ENCODE data around the gene CA11. TPM values are rescaled to one million over a fixed set of nuclear protein-coding genes. Genes with fewer than 3 reads are reported as not detected.

CA11 gene
- total RNA-seq = 1 to 10 TPM in 1 of 2 donors, under 1 TPM in 1; 0.67 to 1.4 TPM

DNA sequence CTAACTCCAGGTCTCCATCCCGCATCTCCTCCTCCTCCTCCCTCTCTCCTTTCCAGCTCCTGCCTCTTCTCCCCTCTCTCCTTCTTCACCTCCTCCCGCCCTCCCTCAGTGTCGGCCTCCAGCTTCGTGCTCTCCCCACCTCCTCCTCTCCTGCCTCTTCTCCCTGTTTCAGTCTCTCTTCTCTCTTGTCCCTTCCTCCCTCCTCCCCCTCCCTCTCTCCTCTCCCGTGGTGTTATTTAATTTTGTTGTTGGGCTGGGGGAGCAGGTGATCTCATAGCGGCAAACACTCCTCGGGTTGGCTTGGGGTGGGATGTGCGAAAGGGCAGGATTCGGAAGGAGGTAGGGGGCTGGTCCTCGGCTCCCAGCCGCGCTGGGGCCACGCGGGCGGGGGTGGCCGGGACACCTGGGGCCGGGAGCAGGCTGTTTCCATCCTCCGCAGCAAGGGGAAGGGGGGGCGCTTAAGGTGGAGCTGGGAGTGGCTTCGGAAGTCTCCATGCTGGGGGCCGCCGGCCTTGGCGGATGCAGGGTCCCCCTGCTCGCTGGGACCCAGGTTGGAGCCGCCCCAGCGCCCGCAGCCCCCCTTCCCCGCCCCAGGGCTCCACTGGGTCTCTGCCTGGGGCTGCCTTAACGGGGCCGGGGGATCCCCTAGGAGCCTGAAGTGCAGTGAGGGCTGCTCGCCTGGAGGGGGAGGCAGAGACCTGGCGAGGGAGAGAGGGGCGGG, at the start of gene CA11:
CA11 (minus strand) TSS at position 187 of the 721 bp plus-strand sequence. CDS start 555 bp downstream, outside the sequence.

DNA sequence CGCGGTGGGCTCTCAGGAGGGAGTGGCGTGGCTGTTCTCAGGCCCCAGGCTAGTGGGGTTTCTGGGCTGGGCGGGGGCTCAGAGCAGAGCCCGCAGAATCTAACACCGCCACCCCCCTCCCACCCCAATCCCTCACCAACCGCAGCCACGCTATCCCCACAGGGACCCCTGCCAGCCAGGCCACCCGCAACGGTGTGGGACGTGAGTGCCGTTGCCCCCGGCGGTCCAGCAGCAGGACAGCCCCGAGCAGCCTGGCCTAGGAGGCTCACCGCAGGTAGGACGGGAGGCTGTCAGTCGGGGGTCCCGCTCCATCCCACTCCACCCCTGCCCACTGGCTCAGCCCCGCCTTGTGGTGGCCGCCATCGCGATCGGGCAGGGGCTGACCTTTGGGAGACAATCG, 27.0 kb upstream of the CA11 start, which contains the start of gene NTN5:
NTN5 (minus strand) TSS at position 24 of the 400 bp plus-strand sequence. CDS start 2,031 bp downstream, outside the sequence.

DNA sequence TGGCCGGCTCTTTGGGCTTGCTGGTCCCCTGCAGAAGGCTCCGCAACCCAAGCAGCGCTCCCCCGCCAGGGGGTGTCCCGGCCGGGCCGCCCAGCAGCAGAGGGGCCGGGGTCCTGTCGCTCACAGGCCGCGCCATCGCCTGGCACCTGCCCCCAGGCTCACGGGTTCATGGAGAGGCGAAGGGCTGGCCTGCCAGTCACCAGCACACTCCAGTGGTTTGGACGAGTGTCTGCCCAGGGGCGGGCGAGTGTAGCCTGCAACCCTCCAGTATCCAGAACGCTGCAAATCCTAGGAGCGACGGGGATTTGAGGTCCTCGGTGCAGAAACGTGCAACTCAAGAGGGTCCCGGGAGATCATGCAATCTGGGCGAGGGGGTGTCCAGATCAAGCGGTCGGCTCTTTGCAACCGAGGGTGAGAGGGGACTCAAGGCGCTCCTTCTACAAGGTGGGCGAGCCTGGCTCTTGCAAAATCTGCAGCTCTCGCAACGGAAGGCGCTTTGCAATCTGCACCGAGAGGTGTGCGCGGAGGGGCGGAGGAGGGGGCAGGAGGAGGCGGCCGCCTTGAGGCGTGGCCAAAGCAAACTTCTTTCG, 9.0 kb downstream of the CA11 start, which contains the start of gene DBP:
DBP (minus strand) TSS at position 521 of the 590 bp plus-strand sequence; CDS start at position 136, 385 bp downstream.

GRCh38 chr19:48618916-48619691, 26.9 kb downstream of the CA11 start, which contains the start of the genes RPL18 and SPHK2:
TSS of gene RPL18 (minus strand) at chr19:48619178. CDS start at chr19:48619143, 35 bp downstream.
TSS of gene SPHK2 (plus strand) at chr19:48619506. CDS start at chr19:48620515, 1,009 bp downstream.

DNA sequence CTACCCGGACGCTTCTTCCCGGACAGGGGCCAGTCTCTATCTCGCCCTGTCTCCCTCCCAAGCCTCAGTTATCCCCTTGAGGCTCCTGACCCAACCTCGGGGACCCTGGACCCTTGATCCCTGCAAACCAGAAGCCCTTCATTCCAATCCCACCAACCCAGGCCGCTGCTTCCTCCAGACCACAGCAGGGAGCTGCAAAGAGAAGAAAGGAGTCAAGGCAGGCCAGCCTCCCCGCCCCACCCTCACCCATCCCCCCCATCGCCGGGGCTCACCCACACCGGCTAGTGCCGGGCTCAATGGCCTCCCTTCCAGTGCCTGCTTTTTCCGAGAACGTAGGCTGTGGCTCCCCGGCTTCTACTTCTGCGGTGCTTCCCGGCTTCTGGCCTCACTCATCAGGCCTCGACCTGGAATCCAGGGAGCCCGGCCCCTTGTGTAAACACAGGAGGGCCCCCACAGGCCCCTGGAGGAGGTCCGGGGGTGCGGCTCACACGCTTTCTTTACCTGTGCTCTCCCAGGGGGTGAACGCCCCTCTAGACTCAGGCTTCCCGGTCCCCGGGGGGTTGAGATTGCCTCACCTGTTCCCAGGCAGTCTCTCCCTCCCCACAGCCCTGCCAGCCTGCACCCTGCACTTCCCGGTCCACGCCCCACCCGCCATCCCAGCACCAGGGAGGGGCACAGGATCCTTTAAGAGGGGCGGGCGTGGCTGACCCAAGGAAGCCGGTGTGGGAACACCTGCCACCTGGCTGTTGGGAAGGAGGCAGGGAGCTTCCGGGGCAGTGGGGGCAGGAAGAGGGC, 31.4 kb downstream of the CA11 start, which contains the start of gene FAM83E:
FAM83E (minus strand) TSS at position 641 of the 795 bp plus-strand sequence. CDS start 1,704 bp downstream, outside the sequence.

DNA sequence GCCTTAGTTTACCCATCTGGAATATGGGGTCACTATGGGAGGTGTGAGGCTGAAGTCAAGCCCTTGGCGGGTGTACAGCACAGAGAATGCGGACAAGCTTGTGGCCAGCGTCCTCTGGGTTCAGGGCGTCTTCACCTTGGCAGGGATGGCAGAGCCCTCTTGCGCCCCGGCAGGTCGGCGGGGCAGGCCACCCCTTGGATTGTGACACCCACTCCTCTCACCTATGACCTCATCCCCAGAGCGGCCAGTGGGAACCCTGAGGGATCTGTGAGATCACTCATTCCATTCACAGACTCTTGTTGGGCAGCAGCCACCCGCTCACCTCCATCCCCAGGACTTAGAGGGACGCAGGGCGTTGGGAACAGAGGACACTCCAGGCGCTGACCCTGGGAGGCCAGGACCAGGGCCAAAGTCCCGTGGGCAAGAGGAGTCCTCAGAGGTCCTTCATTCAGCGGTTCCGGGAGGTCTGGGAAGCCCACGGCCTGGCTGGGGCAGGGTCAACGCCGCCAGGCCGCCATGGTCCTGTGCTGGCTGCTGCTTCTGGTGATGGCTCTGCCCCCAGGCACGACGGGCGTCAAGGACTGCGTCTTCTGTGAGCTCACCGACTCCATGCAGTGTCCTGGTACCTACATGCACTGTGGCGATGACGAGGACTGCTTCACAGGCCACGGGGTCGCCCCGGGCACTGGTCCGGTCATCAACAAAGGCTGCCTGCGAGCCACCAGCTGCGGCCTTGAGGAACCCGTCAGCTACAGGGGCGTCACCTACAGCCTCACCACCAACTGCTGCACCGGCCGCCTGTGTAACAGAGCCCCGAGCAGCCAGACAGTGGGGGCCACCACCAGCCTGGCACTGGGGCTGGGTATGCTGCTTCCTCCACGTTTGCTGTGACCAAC, 39.3 kb downstream of the CA11 start, which contains the start of gene SPACA4:
SPACA4 (plus strand) TSS at position 280 of the 896 bp plus-strand sequence; CDS start at position 517, 237 bp downstream.

Other genes starting within 250 kb of the CA11 start
- gene GRWD1, start 200.2 kb downstream of the CA11 start, total RNA-seq = 10 to 100 TPM; 37.5 to 54.6 TPM
- under 1 TPM; 0.33 to 0.34 TPM for gene KCNJ14, start 190.6 kb downstream of the CA11 start, total RNA-seq
- 10 to 100 TPM; 33.3 to 34.1 TPM for gene CYTH2, start 176.8 kb downstream of the CA11 start, total RNA-seq
- gene LMTK3, start 134.4 kb downstream of the CA11 start, total RNA-seq = under 1 TPM in 1 of 2 donors, not detected in 1; under 0.01 TPM
- gene SULT2B1, start 94.0 kb downstream of the CA11 start, total RNA-seq = under 1 TPM in 1 of 2 donors, not detected in 1; 0.33 TPM
- not detected for gene SPACA4, start 39.4 kb downstream of the CA11 start, total RNA-seq
- under 1 TPM in 1 of 2 donors, not detected in 1; under 0.01 TPM for gene FAM83E, start 31.1 kb downstream of the CA11 start, total RNA-seq
- gene RPL18, start 27.0 kb downstream of the CA11 start, total RNA-seq = 1,000 to 10,000 TPM in 1 of 2 donors, 100 to 1,000 TPM in 1; 840 to 1,494 TPM
- 10 to 100 TPM; 12.7 to 15.1 TPM for gene SPHK2, start 26.7 kb downstream of the CA11 start, total RNA-seq
- 10 to 100 TPM in 1 of 2 donors, 1 to 10 TPM in 1; 9.3 to 13.1 TPM for gene DBP, start 8.8 kb downstream of the CA11 start, total RNA-seq
- under 1 TPM; under 0.01 to 0.69 TPM for gene NTN5, start 26.8 kb upstream of the CA11 start, total RNA-seq
- under 1 TPM in 1 of 2 donors, not detected in 1; under 0.01 TPM for gene FUT2, start 49.8 kb upstream of the CA11 start, total RNA-seq
- gene MAMSTR, start 73.5 kb upstream of the CA11 start, total RNA-seq = 1 to 10 TPM in 1 of 2 donors, under 1 TPM in 1; 0.33 to 1.0 TPM
- 10 to 100 TPM in 1 of 2 donors, 1 to 10 TPM in 1; 3.0 to 26.8 TPM for gene RASIP1, start 94.4 kb upstream of the CA11 start, total RNA-seq
- gene IZUMO1, start 100.7 kb upstream of the CA11 start, total RNA-seq = under 1 TPM; 0.33 to 0.34 TPM
- 1 to 10 TPM in 1 of 2 donors, under 1 TPM in 1; 0.34 to 1.7 TPM for gene FUT1, start 106.5 kb upstream of the CA11 start, total RNA-seq
- gene FGF21, start 109.3 kb upstream of the CA11 start, total RNA-seq = not detected
- 10 to 100 TPM; 11.7 to 29.0 TPM for gene BCAT2, start 164.8 kb upstream of the CA11 start, total RNA-seq
- 1 to 10 TPM; 4.1 to 4.7 TPM for gene HSD17B14, start 190.3 kb upstream of the CA11 start, total RNA-seq
- 10 to 100 TPM; 26.6 to 34.1 TPM for gene PLEKHA4, start 222.4 kb upstream of the CA11 start, total RNA-seq
- gene PPP1R15A, start 226.2 kb upstream of the CA11 start, total RNA-seq = 10 to 100 TPM; 30.6 to 45.0 TPM